ENCODE measurements around the gene GPC5. TPM values are rescaled to one million over a fixed set of nuclear protein-coding genes. Genes with fewer than 3 reads are reported as not detected.

Gene GPC5
- total RNA-seq, 4 donors from 2014 or later = 0.24 to 30.8 (median 1.8) TPM; not detected in 1

DNA sequence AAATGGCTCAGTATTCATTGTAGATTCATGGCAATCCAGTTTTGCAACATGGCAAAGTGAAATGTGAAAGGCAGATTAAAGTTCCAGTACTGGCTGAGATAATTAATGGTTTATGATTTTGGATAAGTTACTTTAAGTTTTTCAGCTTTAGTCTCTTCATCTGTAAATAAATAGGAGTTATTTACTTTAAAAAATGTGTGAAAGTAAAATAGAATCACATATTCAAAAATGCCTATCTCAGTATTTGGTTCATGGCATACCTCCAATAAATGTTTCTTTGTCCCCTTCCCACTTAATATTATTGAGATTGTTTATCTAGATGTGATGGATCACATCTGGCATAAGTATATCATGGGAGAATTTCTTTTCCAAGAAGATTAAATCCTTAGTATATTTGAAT, 426.0 kb downstream of the GPC5 start:
- H3K27ac ChIP-seq = no peak overlapping the region
- intact Hi-C loops (cut with DNase I; ENCODE audit: low total_unique reads) = no loop called here
- DNase-seq = no peak
- H3K4me3 ChIP-seq = no peak overlapping the region
- TF ChIP-seq, protein P1, sequence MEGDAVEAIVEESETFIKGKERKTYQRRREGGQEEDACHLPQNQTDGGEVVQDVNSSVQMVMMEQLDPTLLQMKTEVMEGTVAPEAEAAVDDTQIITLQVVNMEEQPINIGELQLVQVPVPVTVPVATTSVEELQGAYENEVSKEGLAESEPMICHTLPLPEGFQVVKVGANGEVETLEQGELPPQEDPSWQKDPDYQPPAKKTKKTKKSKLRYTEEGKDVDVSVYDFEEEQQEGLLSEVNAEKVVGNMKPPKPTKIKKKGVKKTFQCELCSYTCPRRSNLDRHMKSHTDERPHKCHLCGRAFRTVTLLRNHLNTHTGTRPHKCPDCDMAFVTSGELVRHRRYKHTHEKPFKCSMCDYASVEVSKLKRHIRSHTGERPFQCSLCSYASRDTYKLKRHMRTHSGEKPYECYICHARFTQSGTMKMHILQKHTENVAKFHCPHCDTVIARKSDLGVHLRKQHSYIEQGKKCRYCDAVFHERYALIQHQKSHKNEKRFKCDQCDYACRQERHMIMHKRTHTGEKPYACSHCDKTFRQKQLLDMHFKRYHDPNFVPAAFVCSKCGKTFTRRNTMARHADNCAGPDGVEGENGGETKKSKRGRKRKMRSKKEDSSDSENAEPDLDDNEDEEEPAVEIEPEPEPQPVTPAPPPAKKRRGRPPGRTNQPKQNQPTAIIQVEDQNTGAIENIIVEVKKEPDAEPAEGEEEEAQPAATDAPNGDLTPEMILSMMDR (IDR thresholded peaks at IDR 0.05) = no peak
- TF ChIP-seq POLR2A (IDR thresholded peaks at IDR 0.05) = no peak
- no peaks in the 10 kb centered on the region for H3K9me3 ChIP-seq
- H3K36me3 ChIP-seq = no peaks in the 10 kb centered on the region
- no peaks in the 10 kb centered on the region for H3K4me1 ChIP-seq
- H3K27me3 ChIP-seq = no peaks in the 10 kb centered on the region

DNA sequence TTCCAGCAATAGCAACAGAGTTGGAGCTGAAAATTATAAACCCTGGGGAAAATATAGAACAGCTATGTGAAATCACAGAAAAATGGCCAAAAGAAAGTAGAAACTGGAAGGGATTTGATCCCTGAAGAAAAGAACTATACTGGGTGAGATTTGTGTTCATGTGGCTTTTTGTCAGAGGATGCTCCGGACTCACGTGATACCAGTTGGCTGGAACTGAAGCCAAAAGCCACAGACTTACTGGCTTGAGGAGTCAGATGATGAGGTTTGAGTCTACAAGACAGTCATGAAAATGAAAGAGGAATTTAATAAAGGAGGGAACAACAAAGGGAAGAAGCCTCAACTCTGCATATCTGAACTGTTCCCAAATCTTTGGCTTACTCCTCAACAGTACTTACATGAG, 427.1 kb downstream of the GPC5 start:
- Histone ChIP-seq H3K9me3 (no peaks in the 10 kb centered on the region), H3K27me3 (no peaks in the 10 kb centered on the region), H3K4me3 (no peak overlapping the region), H3K27ac (no peak overlapping the region), H3K4me1 (no peaks in the 10 kb centered on the region), H3K36me3 (no peaks in the 10 kb centered on the region)
- intact Hi-C loops (cut with DNase I; ENCODE audit: low total_unique reads) = no loop called here
- no peak for DNase-seq
- no peak for TF ChIP-seq POLR2A (IDR thresholded peaks at IDR 0.05)
- TF ChIP-seq, protein P1 (IDR thresholded peaks at IDR 0.05) = no peak

DNA sequence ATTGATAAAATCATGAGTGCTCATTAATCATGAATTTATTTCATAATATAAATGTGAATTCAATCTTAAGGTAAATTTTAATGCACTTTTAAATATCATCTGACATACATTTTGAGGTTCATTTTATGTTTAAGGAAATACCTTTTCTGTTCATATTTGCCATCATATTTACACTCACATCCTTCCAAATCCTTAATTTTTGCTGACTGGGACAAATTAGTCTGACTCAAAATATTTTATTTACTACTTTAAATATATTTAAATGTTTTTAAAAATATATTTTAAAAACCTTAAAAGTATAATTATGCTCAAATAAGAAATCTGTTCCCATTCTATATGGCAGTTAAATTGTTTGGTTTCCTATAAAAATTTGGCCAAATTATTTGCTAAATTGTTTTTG, 438.1 kb downstream of the GPC5 start:
- intact Hi-C loops (cut with DNase I; ENCODE audit: low total_unique reads) = no loop called here
- Histone ChIP-seq H3K4me1 (no peaks in the 10 kb centered on the region), H3K36me3 (no peaks in the 10 kb centered on the region), H3K27me3 (no peaks in the 10 kb centered on the region), H3K4me3 (no peak overlapping the region), H3K27ac (no peak overlapping the region), H3K9me3 (no peaks in the 10 kb centered on the region)
- DNase-seq = no peak
- TF ChIP-seq POLR2A (IDR thresholded peaks at IDR 0.05) = no peak
- TF ChIP-seq, protein P1 (IDR thresholded peaks at IDR 0.05) = no peak

DNA sequence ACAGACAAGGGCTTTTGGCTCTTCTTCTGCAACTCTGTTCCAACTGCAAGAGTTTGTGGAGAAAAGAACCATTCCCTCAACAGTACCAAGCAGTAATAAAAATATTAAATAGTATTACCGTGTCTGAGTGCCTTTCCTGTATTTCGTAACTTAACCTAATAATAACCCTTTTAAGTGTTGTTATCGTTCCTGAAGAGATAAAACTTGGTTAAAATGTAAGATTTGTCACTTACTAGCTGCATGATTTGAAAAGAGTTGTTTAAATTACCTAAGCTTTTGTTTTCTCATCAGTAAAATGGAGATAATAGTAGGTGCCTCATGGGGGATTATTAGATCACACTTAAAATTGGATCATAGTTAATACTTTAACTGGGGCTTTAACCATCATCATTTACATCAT, 447.2 kb downstream of the GPC5 start:
- TF ChIP-seq, protein P1 (IDR thresholded peaks at IDR 0.05) = no peak
- TF ChIP-seq POLR2A (IDR thresholded peaks at IDR 0.05) = no peak
- Histone ChIP-seq H3K4me3 (no peak overlapping the region), H3K9me3 (no peaks in the 10 kb centered on the region), H3K36me3 (no peaks in the 10 kb centered on the region), H3K27me3 (no peaks in the 10 kb centered on the region), H3K4me1 (no peaks in the 10 kb centered on the region), H3K27ac (no peak overlapping the region)
- no peak for DNase-seq
- intact Hi-C loops (cut with DNase I; ENCODE audit: low total_unique reads) = no loop called here

DNA sequence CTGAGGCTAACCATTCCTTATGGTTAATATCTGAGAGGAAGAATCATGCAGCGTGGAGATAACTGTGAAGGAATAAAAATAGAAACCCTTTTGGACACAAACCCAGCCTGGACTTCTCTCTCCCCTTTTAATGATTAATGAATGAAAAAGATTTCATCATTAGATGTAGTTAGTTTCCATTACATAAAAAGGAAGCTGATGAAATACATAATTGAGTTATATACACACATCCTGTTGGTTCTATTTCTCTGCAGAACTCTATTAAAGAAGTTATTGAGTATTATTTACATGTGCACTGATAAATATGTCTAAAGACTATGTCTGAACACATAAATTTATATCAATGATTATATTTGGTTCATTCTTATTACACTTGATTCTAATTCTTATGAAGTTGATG, 465.3 kb downstream of the GPC5 start:
- no peak overlapping the region for H3K4me3 ChIP-seq
- no peak overlapping the region for H3K27ac ChIP-seq
- no peaks in the 10 kb centered on the region for H3K9me3 ChIP-seq
- TF ChIP-seq, protein P1 (IDR thresholded peaks at IDR 0.05) = no peak
- no peak for TF ChIP-seq POLR2A (IDR thresholded peaks at IDR 0.05)
- H3K27me3 ChIP-seq = no peaks in the 10 kb centered on the region
- no peaks in the 10 kb centered on the region for H3K4me1 ChIP-seq
- intact Hi-C loops (cut with DNase I; ENCODE audit: low total_unique reads) = no loop called here
- DNase-seq = no peak
- no peaks in the 10 kb centered on the region for H3K36me3 ChIP-seq

Data from uterus (tissue), 4 donors.